Caco-2 (cell line): ENCODE results near the gene AIFM1. TPM values are rescaled to one million over a fixed set of nuclear protein-coding genes. Genes with fewer than 3 reads are reported as not detected.
"Not testable (repeated sequence)": the region's sequence is repeated elsewhere in the genome, so short reads cannot be mapped to it uniquely, and the experiment has no call there.

Experiments used
- BruUV-seq: library from RNA; stranded (reverse); fragments of 400-500 nt; replicated peaks from 2 replicates; lab custom pipeline; 2021; lab: Mats Ljungman, UMichigan
- CTCF ChIA-PET: fragments of 300-600 bp; sonication (Branson Sonifier 250); formaldehyde crosslinking; loops from one replicate; lab custom pipeline; 2022; ENCODE audit warnings: antibody characterized with exemption; lab: Charles Lee
- POLR2A ChIA-PET: fragments of 300-600 bp; sonication (Branson Sonifier 250); formaldehyde crosslinking; loops from one replicate; lab custom pipeline; 2022; ENCODE audit warnings: antibody characterized with exemption; lab: Charles Lee
- DNase-seq, 2 experiments: peaks; one replicate each; pipeline versions ENCODE4 v3.0.0 to v3.0.0-alpha.2; 2020 to 2022
- H3K27me3 ChIP-seq: replicated peaks from 2 replicates; pipeline ENCODE4 v1.6.0; 2011; ENCODE audit warnings: low read length; ENCODE audit not compliant: control insufficient read depth, insufficient read depth
- H3K36me3 ChIP-seq: 2 replicates; pipeline ENCODE4 v1.5.1; 2011; ENCODE audit warnings: low read length; ENCODE audit not compliant: control insufficient read depth, insufficient read depth
- H3K4me1 ChIP-seq: fragments of 250-450 bp; sonication (Bioruptor Pico); 2 replicates; pipeline ENCODE4 v1.5.1; 2020; ENCODE audit warnings: mild to moderate bottlenecking
- H3K4me3 ChIP-seq: 2 replicates; pipeline ENCODE4 v1.5.1; 2011; ENCODE audit warnings: low read depth, mild to moderate bottlenecking, control low read depth, low read length
- H3K9me3 ChIP-seq: fragments of 250-450 bp; sonication (Bioruptor Pico); 2 replicates; pipeline ENCODE4 v1.5.1; 2020; ENCODE audit warnings: mild to moderate bottlenecking, moderate library complexity
- H3K27ac Mint-ChIP-seq: one replicate; pipeline ENCODE4 v1.8.0; 2022; ENCODE audit warnings: mixed read lengths; ENCODE audit not compliant: unreplicated experiment
- H3K27me3 Mint-ChIP-seq: one replicate; pipeline ENCODE4 v1.8.0; 2022; ENCODE audit warnings: mixed read lengths; ENCODE audit not compliant: insufficient read depth, unreplicated experiment
- H3K36me3 Mint-ChIP-seq: one replicate; pipeline ENCODE4 v1.8.0; 2022; ENCODE audit warnings: mild to moderate bottlenecking, mixed read lengths; ENCODE audit not compliant: insufficient read depth, unreplicated experiment
- H3K4me1 Mint-ChIP-seq: one replicate; pipeline ENCODE4 v1.8.0; 2022; ENCODE audit warnings: low read depth, mixed read lengths; ENCODE audit not compliant: unreplicated experiment
- H3K4me3 Mint-ChIP-seq: one replicate; pipeline ENCODE4 v1.8.0; 2022; ENCODE audit warnings: mild to moderate bottlenecking, moderate library complexity, mixed read lengths; ENCODE audit not compliant: unreplicated experiment
- H3K9me3 Mint-ChIP-seq: one replicate; pipeline ENCODE4 v1.8.0; 2022; ENCODE audit warnings: mixed read lengths; ENCODE audit not compliant: unreplicated experiment
- intact Hi-C: fragments of 100-400 bp; cut with micrococcal nuclease; formaldehyde crosslinking; loops from one replicate; pipeline ENCODE4 v1.10.0; 2022; ENCODE audit not compliant: unreplicated experiment
- total RNA-seq: library from RNA; stranded (reverse); gene quantifications from 2 replicates; pipeline ENCODE4 v1.2.3, GENCODE V29; 2022
- TF ChIP-seq, protein P1 (sequence below), 2 experiments: fragments of 200-600 bp in 1 of 2; IDR thresholded peaks; 1 replicate in 1 of 2; 2 replicates in 1 of 2; pipeline versions ENCODE4 v1.5.1 to v1.8.0; 2011 to 2022; ENCODE audit warnings: antibody characterized with exemption in 1 of 2, control low read depth in 1 of 2, inconsistent platforms in 1 of 2, low read depth in 1 of 2, low read length in 1 of 2, mild to moderate bottlenecking in 1 of 2, moderate library complexity in 1 of 2; ENCODE audit not compliant: insufficient read depth in 1 of 2, severe bottlenecking in 1 of 2, unreplicated experiment in 1 of 2

AIFM1 gene
- total RNA-seq, 1 experiment from 2014 or later, result 53.0 TPM

DNA sequence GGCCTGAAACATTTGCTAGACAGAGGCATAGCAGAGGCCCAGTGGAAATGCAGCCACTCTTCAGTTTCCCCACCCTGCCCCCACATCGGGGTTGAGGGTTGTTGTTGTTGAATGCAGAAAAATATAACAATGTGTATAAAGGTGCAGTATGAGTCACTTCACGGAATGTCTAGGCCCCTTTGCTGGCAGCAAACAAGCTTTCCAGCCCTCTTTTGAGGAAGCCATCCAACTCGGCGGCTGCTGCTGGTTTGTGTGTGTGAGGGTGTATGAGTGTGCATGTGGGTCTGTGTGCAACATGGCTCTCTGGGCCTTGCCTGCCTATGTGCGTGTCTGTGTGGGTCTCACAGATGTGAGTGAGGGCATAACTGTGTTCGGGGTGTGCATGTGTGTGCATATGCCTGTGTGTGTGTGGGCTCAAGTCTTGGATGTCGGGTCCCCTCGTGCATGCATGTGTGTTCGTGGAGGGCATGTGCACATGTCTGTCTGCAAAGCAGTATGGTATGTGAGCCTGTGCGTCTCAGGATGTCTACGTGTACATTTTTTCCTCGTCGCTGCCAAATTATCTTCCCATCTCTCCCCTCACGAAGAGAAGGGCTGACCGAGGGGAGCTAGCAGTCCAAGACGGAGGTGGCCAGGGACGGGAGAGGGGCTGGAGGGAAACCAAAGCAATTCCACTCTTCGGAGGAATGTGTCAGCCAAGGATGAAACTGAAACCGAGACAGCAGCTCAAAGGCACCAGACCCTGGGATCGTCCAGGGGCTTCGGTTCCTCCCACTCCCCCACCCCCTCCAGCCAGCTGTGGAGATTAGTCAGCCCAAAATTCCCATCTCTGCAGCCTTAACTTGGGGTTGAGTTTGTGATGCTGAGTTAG lies 47.0 kb downstream of the AIFM1 start:
- Mint-ChIP-seq H3K4me1 (no peaks in the 10 kb centered on the region), H3K27ac (peak overlapping the region; percentile 37), H3K36me3 (no peaks in the 10 kb centered on the region), H3K4me3 (no peak overlapping the region), H3K27me3 (no peaks in the 10 kb centered on the region), H3K9me3 (no peaks in the 10 kb centered on the region)
- Histone ChIP-seq H3K4me3 (no peak overlapping the region), H3K4me1 (no peaks in the 10 kb centered on the region), H3K27me3 (no peaks in the 10 kb centered on the region), H3K9me3 (no peaks in the 10 kb centered on the region), H3K36me3 (no peaks in the 10 kb centered on the region)
- DNase-seq, result no peak
- TF ChIP-seq, protein P1, sequence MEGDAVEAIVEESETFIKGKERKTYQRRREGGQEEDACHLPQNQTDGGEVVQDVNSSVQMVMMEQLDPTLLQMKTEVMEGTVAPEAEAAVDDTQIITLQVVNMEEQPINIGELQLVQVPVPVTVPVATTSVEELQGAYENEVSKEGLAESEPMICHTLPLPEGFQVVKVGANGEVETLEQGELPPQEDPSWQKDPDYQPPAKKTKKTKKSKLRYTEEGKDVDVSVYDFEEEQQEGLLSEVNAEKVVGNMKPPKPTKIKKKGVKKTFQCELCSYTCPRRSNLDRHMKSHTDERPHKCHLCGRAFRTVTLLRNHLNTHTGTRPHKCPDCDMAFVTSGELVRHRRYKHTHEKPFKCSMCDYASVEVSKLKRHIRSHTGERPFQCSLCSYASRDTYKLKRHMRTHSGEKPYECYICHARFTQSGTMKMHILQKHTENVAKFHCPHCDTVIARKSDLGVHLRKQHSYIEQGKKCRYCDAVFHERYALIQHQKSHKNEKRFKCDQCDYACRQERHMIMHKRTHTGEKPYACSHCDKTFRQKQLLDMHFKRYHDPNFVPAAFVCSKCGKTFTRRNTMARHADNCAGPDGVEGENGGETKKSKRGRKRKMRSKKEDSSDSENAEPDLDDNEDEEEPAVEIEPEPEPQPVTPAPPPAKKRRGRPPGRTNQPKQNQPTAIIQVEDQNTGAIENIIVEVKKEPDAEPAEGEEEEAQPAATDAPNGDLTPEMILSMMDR (IDR thresholded peaks at IDR 0.05; ENCODE audit: insufficient read depth in 1 of 2, low read depth in 1 of 2, low read length in 1 of 2, severe bottlenecking in 1 of 2, unreplicated experiment in 1 of 2), result no peak
- no TSS peak for BruUV-seq
- ChIA-PET CTCF (no interaction called here), POLR2A (no interaction called here)
- intact Hi-C loops, result no loop called here

DNA sequence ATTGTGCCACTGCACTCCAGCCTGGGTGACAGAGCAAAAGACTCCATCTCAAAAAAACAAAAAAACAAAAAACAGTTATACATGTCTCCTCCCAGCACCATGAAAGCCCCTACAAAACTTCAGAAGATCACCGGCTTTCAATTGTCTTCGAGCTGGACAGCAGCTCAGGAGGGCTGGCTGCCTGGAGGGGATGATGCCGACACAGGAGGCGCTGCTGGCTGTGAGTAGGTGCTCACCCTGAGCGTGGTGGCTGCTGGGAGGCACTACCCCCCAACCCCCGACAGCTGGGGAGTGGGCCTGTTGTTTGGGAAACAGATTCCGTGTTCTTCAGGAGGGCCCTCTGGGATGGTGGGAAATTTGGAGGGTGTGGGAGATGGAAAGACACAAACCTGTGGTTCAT lies 48.5 kb downstream of the AIFM1 start:
- CTCF ChIA-PET, result no interaction called here
- no peaks in the 10 kb centered on the region for H3K27me3 ChIP-seq

DNA sequence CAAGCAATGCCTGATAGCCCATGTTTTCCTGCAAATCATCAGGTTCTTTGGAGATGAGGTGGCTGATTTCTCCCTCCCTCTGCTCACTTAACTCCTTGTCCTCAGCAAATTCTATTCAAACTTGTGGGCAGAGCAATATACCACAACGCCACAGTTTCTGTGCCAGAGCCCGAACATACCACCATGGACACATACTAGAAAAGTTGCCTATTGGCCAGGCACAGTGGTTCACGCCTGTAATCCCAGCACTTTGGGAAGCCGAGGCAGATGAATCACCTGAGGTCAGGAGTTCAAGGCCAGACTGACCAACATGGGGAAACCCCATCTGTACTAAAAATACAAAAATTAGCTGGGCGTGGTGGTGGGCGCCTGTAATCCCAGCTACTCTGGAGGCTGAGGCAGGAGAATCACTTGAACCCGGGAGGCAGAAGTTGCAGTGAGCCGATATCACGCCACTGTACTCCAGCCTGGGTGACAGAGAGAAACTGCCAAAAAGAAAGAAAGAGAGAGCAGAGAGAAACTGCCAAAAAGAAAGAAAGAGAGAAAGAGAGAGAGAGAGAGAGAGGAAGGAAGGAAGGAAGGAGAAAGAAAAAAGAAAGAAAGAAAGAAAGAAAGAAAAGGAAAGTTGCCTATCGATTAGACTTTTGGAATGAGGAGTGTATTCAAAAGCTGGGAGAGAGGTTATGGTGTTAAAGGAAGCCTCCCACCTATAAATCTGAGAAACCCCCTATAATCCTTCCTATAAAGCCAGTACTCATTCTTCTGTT lies 50.3 kb downstream of the AIFM1 start:
- H3K27me3 ChIP-seq, DNase-seq, H3K36me3 ChIP-seq, POLR2A ChIA-PET, H3K9me3 Mint-ChIP-seq, H3K4me3 Mint-ChIP-seq, intact Hi-C loops, H3K36me3 Mint-ChIP-seq, H3K27ac Mint-ChIP-seq, H3K4me3 ChIP-seq, H3K4me1 ChIP-seq, H3K27me3 Mint-ChIP-seq, H3K4me1 Mint-ChIP-seq, BruUV-seq, H3K9me3 ChIP-seq: not testable (repeated sequence)
- CTCF ChIA-PET, result interaction anchor here (0.7 kb wide), 1 partner anchor 32 kb away, joined by 6 read pairs; no protein-coding TSS in a partner anchor

More for the DNA sequence above, 48.5 kb downstream of the AIFM1 start:
- Histone ChIP-seq H3K4me3 (no peak overlapping the region), H3K36me3 (no peaks in the 10 kb centered on the region), H3K9me3 (no peaks in the 10 kb centered on the region), H3K4me1 (no peaks in the 10 kb centered on the region)
- no TSS peak for BruUV-seq
- intact Hi-C loops, result no loop called here
- POLR2A ChIA-PET, result no interaction called here
- no peak for DNase-seq
- H3K4me3 Mint-ChIP-seq, result no peak overlapping the region
- H3K9me3 Mint-ChIP-seq, result no peaks in the 10 kb centered on the region
- no peaks in the 10 kb centered on the region for H3K27me3 Mint-ChIP-seq
- TF ChIP-seq, protein P1 (IDR thresholded peaks at IDR 0.05; ENCODE audit: insufficient read depth in 1 of 2, low read depth in 1 of 2, low read length in 1 of 2, severe bottlenecking in 1 of 2, unreplicated experiment in 1 of 2), result no peak
- H3K36me3 Mint-ChIP-seq, result no peaks in the 10 kb centered on the region
- no peaks in the 10 kb centered on the region for H3K4me1 Mint-ChIP-seq
- peak overlapping the region; percentile 37 for H3K27ac Mint-ChIP-seq
